Upper lobe of right lung (tissue), 1 donor: ENCODE results near the gene IRX5. TPM values are rescaled to one million over a fixed set of nuclear protein-coding genes. Genes with fewer than 3 reads are reported as not detected.

Source experiments
- ATAC-seq: fragments of 200-7000 bp; cut with Tn5 transposase; one replicate; pipeline ENCODE4 v1.9.1; 2020; ENCODE audit warnings: mild to moderate bottlenecking, moderate library complexity
- DNase-seq: peaks from one replicate; pipeline ENCODE4 v3.0.0-alpha.2; 2020
- H3K27ac ChIP-seq: fragments of 200-600 bp; one replicate; pipeline ENCODE4 v1.8.0; 2022
- H3K27me3 ChIP-seq: fragments of 200-600 bp; one replicate; pipeline ENCODE4 v1.8.0; 2022; ENCODE audit warnings: mild to moderate bottlenecking
- H3K36me3 ChIP-seq: fragments of 200-600 bp; one replicate; pipeline ENCODE4 v1.8.0; 2022
- H3K4me1 ChIP-seq: fragments of 200-600 bp; one replicate; pipeline ENCODE4 v1.8.0; 2022
- H3K4me3 ChIP-seq: fragments of 200-600 bp; one replicate; pipeline ENCODE4 v1.8.0; 2022; ENCODE audit warnings: mild to moderate bottlenecking
- H3K9me3 ChIP-seq: fragments of 200-600 bp; one replicate; pipeline ENCODE4 v1.8.0; 2022
- CTCF ChIP-seq: fragments of 200-600 bp; IDR thresholded peaks from one replicate; pipeline ENCODE4 v1.8.0; 2022; ENCODE audit warnings: antibody characterized with exemption
- intact Hi-C: fragments of 100-400 bp; cut with DNase I; formaldehyde crosslinking; loops from one replicate; pipeline ENCODE4 v1.11.0; 2022
- total RNA-seq: library from RNA; stranded (reverse); fragmentation: NEBNext Ultra II Directional; extraction: Animal tissue kit (Norgen Biotek cat#: 25700); gene quantifications from one replicate; pipeline ENCODE4 v1.2.1, GENCODE V29; 2021
- donor health status: DM: no; HTN: yes; CAD: no; lungs with severe emphysema.

IRX5 gene
- total RNA-seq, 1 donor from 2014 or later = 23.3 TPM

- Histone ChIP-seq H3K27me3 (peaks cover 43% of the 10 kb centered on the region), H3K4me3 (no peak overlapping the region), H3K36me3 (no peaks in the 10 kb centered on the region), H3K9me3 (no peaks in the 10 kb centered on the region), H3K27ac (no peak overlapping the region), H3K4me1 (no peaks in the 10 kb centered on the region)
- TF ChIP-seq CTCF = no peak
- DNase-seq = no peak
- ATAC-seq = no peak
- intact Hi-C loops = no loop called here
Measured at GRCh38 chr16:54945063-54945462, 14.4 kb downstream of the IRX5 start.

- H3K36me3 ChIP-seq = no peaks in the 10 kb centered on the region
- H3K9me3 ChIP-seq = no peaks in the 10 kb centered on the region
- intact Hi-C loops = no loop called here
- no peak overlapping the region for H3K27ac ChIP-seq
- DNase-seq (no peak), ATAC-seq (no peak)
- no peak overlapping the region for H3K4me3 ChIP-seq
- H3K4me1 ChIP-seq = no peaks in the 10 kb centered on the region
- no peak for TF ChIP-seq CTCF
- peaks cover 35% of the 10 kb centered on the region for H3K27me3 ChIP-seq
Measured at GRCh38 chr16:54946909-54947308, 16.2 kb downstream of the IRX5 start.

GRCh38 chr16:54947616-54948015, 17.0 kb downstream of the IRX5 start:
- DNase-seq (no peak), ATAC-seq (no peak)
- Histone ChIP-seq H3K27ac (no peak overlapping the region), H3K27me3 (peaks cover 37% of the 10 kb centered on the region), H3K36me3 (no peaks in the 10 kb centered on the region), H3K9me3 (no peaks in the 10 kb centered on the region), H3K4me1 (no peaks in the 10 kb centered on the region), H3K4me3 (no peak overlapping the region)
- TF ChIP-seq CTCF = no peak
- intact Hi-C loops = no loop called here

- intact Hi-C loops = no loop called here
- Histone ChIP-seq H3K27me3 (peaks cover 25% of the 10 kb centered on the region), H3K27ac (no peak overlapping the region), H3K4me1 (no peaks in the 10 kb centered on the region), H3K4me3 (no peak overlapping the region), H3K9me3 (no peaks in the 10 kb centered on the region), H3K36me3 (no peaks in the 10 kb centered on the region)
- no peak for TF ChIP-seq CTCF
- DNase-seq (no peak), ATAC-seq (no peak)
Measured at GRCh38 chr16:54952195-54952594, 21.5 kb downstream of the IRX5 start.

- Histone ChIP-seq H3K27me3 (peaks cover 18% of the 10 kb centered on the region), H3K36me3 (no peaks in the 10 kb centered on the region), H3K4me1 (no peaks in the 10 kb centered on the region), H3K27ac (no peak overlapping the region), H3K9me3 (no peaks in the 10 kb centered on the region), H3K4me3 (no peak overlapping the region)
- DNase-seq (no peak), ATAC-seq (no peak)
- intact Hi-C loops = no loop called here
- TF ChIP-seq CTCF = no peak
Measured at GRCh38 chr16:54953461-54953860, 22.8 kb downstream of the IRX5 start.

GRCh38 chr16:54954220-54954619, 23.6 kb downstream of the IRX5 start:
- H3K4me1 ChIP-seq = no peaks in the 10 kb centered on the region
- no peak for ATAC-seq
- H3K9me3 ChIP-seq = no peaks in the 10 kb centered on the region
- intact Hi-C loops = no loop called here
- H3K27ac ChIP-seq = no peak overlapping the region
- TF ChIP-seq CTCF = no peak
- no peaks in the 10 kb centered on the region for H3K36me3 ChIP-seq
- DNase-seq = no peak
- H3K4me3 ChIP-seq = no peak overlapping the region
- peaks cover 13% of the 10 kb centered on the region for H3K27me3 ChIP-seq
